H1 (cell line): ENCODE results near the gene AVPR2.

Source experiments
- POLR2A ChIP-seq, 2 experiments: IDR thresholded peaks; 1 replicate in 1 of 2; 2 replicates in 1 of 2; pipeline ENCODE4 v1.6.1; 2011; ENCODE audit warnings: low read depth in 2 of 2, low read length in 2 of 2, mild to moderate bottlenecking in 2 of 2; ENCODE audit errors: control extremely low read depth in 1 of 2
- RAD21 ChIP-seq, 2 experiments: IDR thresholded peaks in 1 of 2; conservative IDR thresholded peaks in 1 of 2; 2 replicates each; pipeline ENCODE4 v1.6.1; 2011; ENCODE audit warnings: low read depth in 2 of 2, low read length in 2 of 2, improper control_type of control experiment in 1 of 2, inconsistent platforms in 1 of 2, mild to moderate bottlenecking in 1 of 2, moderate library complexity in 1 of 2

GRCh38 chrX:153919281-153919680, 14.8 kb downstream of the AVPR2 start:
- TF ChIP-seq POLR2A (IDR thresholded peaks at IDR 0.05; ENCODE audit: control extremely low read depth in 1 of 2, low read depth in 2 of 2, low read length in 2 of 2) (no peak), RAD21 (IDR thresholded peaks at IDR 0.05 in 1 of 2, conservative IDR thresholded peaks at IDR 0.05 in 1 of 2; ENCODE audit: low read depth in 2 of 2, low read length in 2 of 2) (no peak)
